H1 (cell line): ENCODE measurements around the gene RABEP1.

Experiments used
- CTCF ChIP-seq, 3 experiments: IDR thresholded peaks; 1 replicate in 2 of 3; 2 replicates in 1 of 3; pipeline versions ENCODE4 v1.5.1 to v1.6.1; 2011; ENCODE audit warnings: low read length in 3 of 3, mild to moderate bottlenecking in 3 of 3, inconsistent platforms in 2 of 3, low read depth in 1 of 3, moderate library complexity in 1 of 3; ENCODE audit not compliant: insufficient read depth in 1 of 3; ENCODE audit errors: control extremely low read depth in 1 of 3
- EZH2 ChIP-seq: fragments of 200-600 bp; sonication (generic); IDR thresholded peaks from 2 replicates; pipeline ENCODE4 v1.7.1; 2012; ENCODE audit warnings: low read depth, mild to moderate bottlenecking, moderate library complexity, low read length, inconsistent platforms; ENCODE audit not compliant: severe bottlenecking
- POLR2A ChIP-seq, 2 experiments: IDR thresholded peaks; 1 replicate in 1 of 2; 2 replicates in 1 of 2; pipeline ENCODE4 v1.6.1; 2011; ENCODE audit warnings: low read depth in 2 of 2, low read length in 2 of 2, mild to moderate bottlenecking in 2 of 2; ENCODE audit errors: control extremely low read depth in 1 of 2
- ZNF274 ChIP-seq: IDR thresholded peaks from 2 replicates; pipeline ENCODE4 v1.7.0; 2012; ENCODE audit warnings: low read length, borderline replicate concordance; ENCODE audit errors: extremely low read depth

GRCh38 chr17:5299383-5299782 lies 17.3 kb downstream of the RABEP1 start:
- TF ChIP-seq CTCF (IDR thresholded peaks at IDR 0.05; ENCODE audit: control extremely low read depth in 1 of 3, insufficient read depth in 1 of 3, low read depth in 1 of 3, low read length in 3 of 3) (no peak), POLR2A (IDR thresholded peaks at IDR 0.05; ENCODE audit: control extremely low read depth in 1 of 2, low read depth in 2 of 2, low read length in 2 of 2) (no peak), EZH2 (no peak), ZNF274 (no peak)
